Activated CD8-positive, alpha-beta T cell treated with anti-CD3 and anti-CD28 coated beads, Interleukin-2, amount 10 ng/mL, durations not matched to agents 7 days and 5 days (primary cell): ENCODE measurements around the gene SPECC1L. TPM values are rescaled to one million over a fixed set of nuclear protein-coding genes. Genes with fewer than 3 reads are reported as not detected.
A peak's percentile ranks its signal among the peaks of the same experiment; 100 is the strongest.

Source experiments
- ATAC-seq: fragments of 150-1000 bp; cut with Tn5 transposase; one replicate; pipeline ENCODE4 v1.10.0; 2021; ENCODE audit warnings: moderate library complexity
- CTCF ChIA-PET: fragments of 350-600 bp; sonication (Branson Sonifier 250); formaldehyde crosslinking; loops from one replicate; lab custom pipeline; 2021; ENCODE audit warnings: antibody characterized with exemption; lab: Charles Lee
- POLR2A ChIA-PET: fragments of 350-600 bp; sonication (Branson Sonifier 250); formaldehyde crosslinking; loops from one replicate; lab custom pipeline; 2021; ENCODE audit warnings: antibody characterized with exemption; lab: Charles Lee
- DNase-seq: peaks from one replicate; pipeline ENCODE4 v3.0.0-alpha.2; 2020
- H3K27ac Mint-ChIP-seq: one replicate; pipeline ENCODE4 v1.8.0; 2021; ENCODE audit warnings: mild to moderate bottlenecking, mixed read lengths
- H3K27me3 Mint-ChIP-seq: one replicate; pipeline ENCODE4 v1.8.0; 2021; ENCODE audit warnings: low read depth, mixed read lengths
- H3K36me3 Mint-ChIP-seq: one replicate; pipeline ENCODE4 v1.8.0; 2021; ENCODE audit warnings: low read depth, mixed read lengths
- H3K4me1 Mint-ChIP-seq: one replicate; pipeline ENCODE4 v1.8.0; 2021; ENCODE audit warnings: low read depth, mixed read lengths
- H3K4me3 Mint-ChIP-seq: one replicate; pipeline ENCODE4 v1.8.0; 2021; ENCODE audit warnings: mild to moderate bottlenecking, mixed read lengths
- H3K9me3 Mint-ChIP-seq: one replicate; pipeline ENCODE4 v1.8.0; 2022; ENCODE audit warnings: mixed read lengths; ENCODE audit not compliant: insufficient read depth
- total RNA-seq, 2 experiments: library from RNA; stranded (reverse); gene quantifications; one replicate each; pipeline ENCODE4 v1.2.3, GENCODE V29; 2021

The SPECC1L gene
- total RNA-seq, 2 experiments from 2014 or later: 57.6 to 59.7 TPM

GRCh38 chr22:24405631-24406321 is 135.1 kb downstream of the SPECC1L start:
- H3K27me3 Mint-ChIP-seq: no peaks in the 10 kb centered on the region
- peaks cover 72% of the 10 kb centered on the region for H3K4me1 Mint-ChIP-seq
- peaks cover 33% of the 10 kb centered on the region for H3K36me3 Mint-ChIP-seq
- no peak for DNase-seq
- ChIA-PET POLR2A (no interaction called here), CTCF (interaction anchor here (0.7 to 1.5 kb wide), 2 partner anchors 7 to 83 kb away, joined by 3 to 4 read pairs; no protein-coding TSS in a partner anchor)
- no peak for ATAC-seq
- H3K27ac Mint-ChIP-seq: peak overlapping the region; percentile 46
- no peaks in the 10 kb centered on the region for H3K9me3 Mint-ChIP-seq
- H3K4me3 Mint-ChIP-seq: no peak overlapping the region

- Mint-ChIP-seq H3K27me3 (no peaks in the 10 kb centered on the region), H3K4me1 (peaks cover 67% of the 10 kb centered on the region), H3K36me3 (peaks cover 25% of the 10 kb centered on the region), H3K4me3 (no peak overlapping the region), H3K27ac (peak overlapping the region; percentile 49), H3K9me3 (no peaks in the 10 kb centered on the region)
- DNase-seq (no peak), ATAC-seq (no peak)
- ChIA-PET POLR2A (no interaction called here), CTCF (interaction anchor here (0.7 to 1.0 kb wide), 2 partner anchors 8 to 17 kb away, joined by 3 to 4 read pairs; no protein-coding TSS in a partner anchor)
Observed at GRCh38 chr22:24406322-24407277, 136.0 kb downstream of the SPECC1L start.

GRCh38 chr22:24407278-24407665 is 136.6 kb downstream of the SPECC1L start:
- peaks cover 60% of the 10 kb centered on the region for H3K4me1 Mint-ChIP-seq
- no peaks in the 10 kb centered on the region for H3K27me3 Mint-ChIP-seq
- ChIA-PET POLR2A (no interaction called here), CTCF (interaction anchor here (1.0 kb wide), 1 partner anchor 17 kb away, joined by 4 read pairs; no protein-coding TSS in a partner anchor)
- no peak overlapping the region for H3K4me3 Mint-ChIP-seq
- H3K27ac Mint-ChIP-seq: peak overlapping the region; percentile 49
- H3K9me3 Mint-ChIP-seq: no peaks in the 10 kb centered on the region
- peak; percentile 35 for ATAC-seq
- no peak for DNase-seq
- H3K36me3 Mint-ChIP-seq: peaks cover 22% of the 10 kb centered on the region

GRCh38 chr22:24407884-24408283 is 137.3 kb downstream of the SPECC1L start:
- Mint-ChIP-seq H3K9me3 (no peaks in the 10 kb centered on the region), H3K4me3 (no peak overlapping the region), H3K4me1 (peaks cover 54% of the 10 kb centered on the region), H3K27me3 (no peaks in the 10 kb centered on the region), H3K27ac (peak overlapping the region; percentile 49), H3K36me3 (peaks cover 25% of the 10 kb centered on the region)
- no peak for ATAC-seq
- ChIA-PET POLR2A (no interaction called here), CTCF (interaction anchor here (1.0 kb wide), 1 partner anchor 16 kb away, joined by 4 read pairs; no protein-coding TSS in a partner anchor)
- DNase-seq: no peak

- no peak for ATAC-seq
- no peak overlapping the region for H3K27ac Mint-ChIP-seq
- no peak for DNase-seq
- peaks cover 50% of the 10 kb centered on the region for H3K4me1 Mint-ChIP-seq
- no peaks in the 10 kb centered on the region for H3K27me3 Mint-ChIP-seq
- no peak overlapping the region for H3K4me3 Mint-ChIP-seq
- no peaks in the 10 kb centered on the region for H3K9me3 Mint-ChIP-seq
- POLR2A ChIA-PET: no interaction called here
- CTCF ChIA-PET: interaction anchor here (1.4 to 2.0 kb wide), 3 partner anchors 15 to 117 kb away, joined by 3 to 7 read pairs (median 4); no protein-coding TSS in a partner anchor
- peaks cover 25% of the 10 kb centered on the region for H3K36me3 Mint-ChIP-seq
Observed at GRCh38 chr22:24408630-24409029, 138.0 kb downstream of the SPECC1L start.

GRCh38 chr22:24409707-24410106 is 139.1 kb downstream of the SPECC1L start:
- no peak for DNase-seq
- CTCF ChIA-PET: interaction anchor here (1.4 to 2.0 kb wide), 4 partner anchors 14 to 116 kb away, joined by 3 to 7 read pairs (median 4); no protein-coding TSS in a partner anchor
- Mint-ChIP-seq H3K27ac (peak overlapping the region; percentile 79), H3K4me1 (peaks cover 50% of the 10 kb centered on the region), H3K36me3 (peaks cover 20% of the 10 kb centered on the region), H3K4me3 (no peak overlapping the region), H3K27me3 (no peaks in the 10 kb centered on the region), H3K9me3 (no peaks in the 10 kb centered on the region)
- peak; percentile 5 for ATAC-seq
- POLR2A ChIA-PET: interaction anchor here (0.6 to 0.7 kb wide), 2 partner anchors 60 to 805 kb away, joined by 3 to 5 read pairs; no protein-coding TSS in a partner anchor

- Mint-ChIP-seq H3K27me3 (no peaks in the 10 kb centered on the region), H3K4me1 (peaks cover 50% of the 10 kb centered on the region), H3K4me3 (no peak overlapping the region), H3K27ac (peak overlapping the region; percentile 79), H3K36me3 (peaks cover 19% of the 10 kb centered on the region), H3K9me3 (no peaks in the 10 kb centered on the region)
- ChIA-PET CTCF (interaction anchor here (0.9 to 2.0 kb wide), 6 partner anchors 12 to 115 kb away, joined by 3 to 7 read pairs (median 4); no protein-coding TSS in a partner anchor), POLR2A (interaction anchor here (0.6 to 0.7 kb wide), 2 partner anchors 60 to 806 kb away, joined by 3 to 5 read pairs; no protein-coding TSS in a partner anchor)
- peak; percentile 61 for DNase-seq
- peak; percentile 72 for ATAC-seq
Observed at GRCh38 chr22:24410110-24410856, 139.7 kb downstream of the SPECC1L start.

GRCh38 chr22:24411256-24412004 is 140.8 kb downstream of the SPECC1L start:
- no peaks in the 10 kb centered on the region for H3K27me3 Mint-ChIP-seq
- H3K36me3 Mint-ChIP-seq: peaks cover 19% of the 10 kb centered on the region
- no peak overlapping the region for H3K27ac Mint-ChIP-seq
- no peak overlapping the region for H3K4me3 Mint-ChIP-seq
- H3K9me3 Mint-ChIP-seq: no peaks in the 10 kb centered on the region
- ATAC-seq: no peak
- no peak for DNase-seq
- CTCF ChIA-PET: interaction anchor here (1.5 kb wide), 1 partner anchor 13 kb away, joined by 6 read pairs; no protein-coding TSS in a partner anchor
- peaks cover 45% of the 10 kb centered on the region for H3K4me1 Mint-ChIP-seq
- POLR2A ChIA-PET: no interaction called here

- H3K4me1 Mint-ChIP-seq: peaks cover 36% of the 10 kb centered on the region
- ChIA-PET POLR2A (no interaction called here), CTCF (interaction anchor here (1.5 kb wide), 1 partner anchor 12 kb away, joined by 6 read pairs; no protein-coding TSS in a partner anchor)
- H3K9me3 Mint-ChIP-seq: no peaks in the 10 kb centered on the region
- DNase-seq (no peak), ATAC-seq (no peak)
- no peak overlapping the region for H3K4me3 Mint-ChIP-seq
- H3K27ac Mint-ChIP-seq: no peak overlapping the region
- H3K27me3 Mint-ChIP-seq: no peaks in the 10 kb centered on the region
- peaks cover 18% of the 10 kb centered on the region for H3K36me3 Mint-ChIP-seq
Observed at GRCh38 chr22:24412274-24412673, 141.6 kb downstream of the SPECC1L start.

- Mint-ChIP-seq H3K27me3 (no peaks in the 10 kb centered on the region), H3K36me3 (peaks cover 10% of the 10 kb centered on the region), H3K9me3 (no peaks in the 10 kb centered on the region), H3K27ac (no peak overlapping the region), H3K4me1 (peaks cover 26% of the 10 kb centered on the region), H3K4me3 (no peak overlapping the region)
- ATAC-seq (no peak), DNase-seq (no peak)
- CTCF ChIA-PET: no interaction called here
- POLR2A ChIA-PET: no interaction called here
Observed at GRCh38 chr22:24413271-24413670, 142.6 kb downstream of the SPECC1L start.
